ENCODE data around the gene SSBP3.

GRCh38 chr1:54290506-54291184 is 115.5 kb downstream of the SSBP3 start:
- TF ChIP-seq EP300 (IDR thresholded peaks at IDR 0.05) = no peak
- no peak for TF ChIP-seq POLR2A (IDR thresholded peaks at IDR 0.05)
- TF ChIP-seq, protein P1, sequence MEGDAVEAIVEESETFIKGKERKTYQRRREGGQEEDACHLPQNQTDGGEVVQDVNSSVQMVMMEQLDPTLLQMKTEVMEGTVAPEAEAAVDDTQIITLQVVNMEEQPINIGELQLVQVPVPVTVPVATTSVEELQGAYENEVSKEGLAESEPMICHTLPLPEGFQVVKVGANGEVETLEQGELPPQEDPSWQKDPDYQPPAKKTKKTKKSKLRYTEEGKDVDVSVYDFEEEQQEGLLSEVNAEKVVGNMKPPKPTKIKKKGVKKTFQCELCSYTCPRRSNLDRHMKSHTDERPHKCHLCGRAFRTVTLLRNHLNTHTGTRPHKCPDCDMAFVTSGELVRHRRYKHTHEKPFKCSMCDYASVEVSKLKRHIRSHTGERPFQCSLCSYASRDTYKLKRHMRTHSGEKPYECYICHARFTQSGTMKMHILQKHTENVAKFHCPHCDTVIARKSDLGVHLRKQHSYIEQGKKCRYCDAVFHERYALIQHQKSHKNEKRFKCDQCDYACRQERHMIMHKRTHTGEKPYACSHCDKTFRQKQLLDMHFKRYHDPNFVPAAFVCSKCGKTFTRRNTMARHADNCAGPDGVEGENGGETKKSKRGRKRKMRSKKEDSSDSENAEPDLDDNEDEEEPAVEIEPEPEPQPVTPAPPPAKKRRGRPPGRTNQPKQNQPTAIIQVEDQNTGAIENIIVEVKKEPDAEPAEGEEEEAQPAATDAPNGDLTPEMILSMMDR (IDR thresholded peaks at IDR 0.05) = no peak

All from suprapubic skin (tissue), 3 donors.